HG02981 (cell line): ENCODE measurements around the gene TYRP1.

Source experiments
- ATAC-seq: cut with Tn5 transposase; IDR thresholded peaks from one replicate; pipeline ENCODE4 v1.9.1; 2021; ENCODE audit warnings: mild to moderate bottlenecking, moderate library complexity; ENCODE audit not compliant: unreplicated experiment

Gene TYRP1

DNA sequence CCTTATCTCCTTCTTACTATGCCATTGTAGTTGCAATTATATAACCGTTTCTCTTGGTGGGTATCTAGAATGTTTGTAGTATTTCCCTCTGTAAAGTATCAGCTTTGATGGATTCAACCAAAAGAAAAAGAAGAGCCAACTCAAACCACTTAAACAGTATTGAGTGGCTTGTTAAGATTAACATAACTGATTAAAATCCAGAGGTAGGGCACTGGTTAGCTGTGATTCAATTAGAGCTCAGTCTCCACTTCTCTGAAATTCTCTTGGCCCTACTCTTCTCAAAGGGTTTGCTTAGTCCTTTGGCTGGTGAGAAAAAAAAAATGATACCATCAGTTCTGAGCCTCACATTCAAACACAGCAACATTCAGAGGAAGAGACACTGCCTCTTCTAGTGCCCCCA is 37.0 kb downstream of the TYRP1 start:
- no peak for ATAC-seq

DNA sequence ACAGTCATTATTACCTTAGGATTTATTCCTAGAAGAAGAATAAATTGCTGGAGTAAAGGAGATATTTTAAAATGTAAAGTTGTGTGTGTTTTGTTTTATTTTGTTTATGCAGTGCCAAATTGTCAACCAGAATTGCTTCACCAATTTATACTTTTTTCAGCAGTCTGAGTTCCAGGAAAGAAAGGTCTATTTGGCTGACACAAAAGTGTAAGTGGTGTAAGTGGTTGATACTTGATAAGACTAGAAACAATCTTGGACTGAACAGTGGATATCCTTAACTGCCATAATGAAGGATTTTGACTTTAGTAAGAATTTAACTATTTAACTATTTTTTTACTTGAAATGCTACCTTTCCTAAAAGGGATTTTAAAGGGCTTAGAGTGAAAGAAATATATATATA is 37.7 kb downstream of the TYRP1 start:
- no peak for ATAC-seq

DNA sequence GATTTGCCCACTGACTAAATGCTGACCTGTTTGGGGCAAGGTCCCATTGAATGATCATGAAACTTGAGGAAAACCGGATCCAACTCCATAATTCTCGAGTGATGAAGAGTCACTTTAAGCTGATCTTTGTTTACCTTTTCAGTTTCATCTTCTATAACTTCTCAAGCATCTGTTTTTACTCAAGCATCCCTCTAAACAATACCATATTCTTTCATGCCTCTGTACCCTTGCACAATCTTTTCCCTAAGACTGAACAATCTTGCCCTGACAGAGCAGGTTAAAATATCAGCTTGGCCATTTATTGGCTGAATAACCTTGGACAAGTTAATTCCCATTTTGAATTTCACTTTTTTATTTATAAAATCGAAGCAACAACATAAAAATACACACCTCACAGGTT is 39.8 kb downstream of the TYRP1 start:
- ATAC-seq: no peak

GRCh38 chr9:12735665-12736064 is 42.5 kb downstream of the TYRP1 start:
- no peak for ATAC-seq

GRCh38 chr9:12737871-12738270 is 44.7 kb downstream of the TYRP1 start:
- ATAC-seq: no peak

GRCh38 chr9:12739014-12739652 is 45.9 kb downstream of the TYRP1 start:
- ATAC-seq: no peak

GRCh38 chr9:12740845-12741244 is 47.7 kb downstream of the TYRP1 start:
- no peak for ATAC-seq

DNA sequence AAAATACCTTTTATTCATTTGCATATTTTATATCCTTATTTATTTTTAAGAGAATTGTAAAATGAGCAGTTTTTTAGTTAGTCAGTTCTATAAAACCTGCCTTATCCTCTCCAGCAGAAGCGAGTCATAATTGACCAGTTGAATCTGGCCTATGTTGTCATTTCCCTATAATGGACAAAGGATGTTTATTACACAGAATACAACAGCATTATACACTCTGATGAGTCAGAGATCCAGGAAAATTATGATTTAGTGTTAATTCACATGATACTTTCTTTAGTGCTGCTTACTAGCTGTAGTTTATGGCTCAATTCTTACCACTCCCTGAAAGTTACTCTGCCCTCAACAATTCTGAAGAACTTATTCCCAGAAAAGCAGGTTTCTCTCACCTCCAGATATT is 54.8 kb downstream of the TYRP1 start:
- ATAC-seq: no peak

- ATAC-seq: no peak
Observed at GRCh38 chr9:12748954-12749353, 55.8 kb downstream of the TYRP1 start.

DNA sequence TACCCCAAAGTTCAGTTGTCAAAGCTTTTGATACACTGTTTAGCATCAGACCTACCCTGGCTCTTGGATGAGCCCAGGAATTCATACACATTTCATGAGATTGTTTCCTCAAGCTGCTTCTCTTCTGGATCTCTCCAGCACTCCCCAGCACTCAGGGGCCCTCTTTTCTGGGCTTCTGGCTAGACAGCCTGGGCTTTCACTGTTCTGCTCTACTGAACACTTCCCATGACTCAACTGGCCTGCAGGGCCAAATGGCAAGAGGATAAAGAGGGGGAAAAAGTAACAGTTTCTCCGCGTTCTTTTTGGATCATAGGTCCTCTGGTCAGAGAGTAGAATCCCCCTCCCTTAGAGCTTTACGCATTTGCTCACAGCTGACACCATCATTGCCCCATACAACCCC is 60.7 kb downstream of the TYRP1 start:
- ATAC-seq: no peak

DNA sequence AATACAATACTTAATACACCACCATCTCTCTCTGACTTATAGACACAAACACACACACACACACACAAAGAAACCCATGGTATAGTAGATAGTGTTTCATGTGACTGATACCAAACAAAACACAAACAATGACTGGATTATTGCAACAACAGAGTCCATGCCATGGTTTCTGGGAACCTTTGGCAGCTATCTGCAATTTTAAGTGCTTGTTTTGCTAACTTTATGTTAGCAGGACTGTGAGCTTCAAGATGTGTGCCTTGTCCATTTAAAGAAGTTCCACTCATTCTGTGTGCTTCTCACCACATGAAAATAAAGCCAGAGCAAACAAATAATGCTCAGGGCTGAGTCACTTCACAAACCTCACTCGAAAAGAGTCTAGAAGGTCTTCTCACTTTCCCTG is 66.6 kb downstream of the TYRP1 start:
- ATAC-seq: no peak
